Hepatocyte (in vitro differentiated cells): ENCODE results near the gene SMARCC2.

ENCODE experiments used
- EZH2 ChIP-seq: fragments of 200-600 bp; sonication (generic); IDR thresholded peaks from 2 replicates; pipeline ENCODE4 v1.6.1; 2016; ENCODE audit warnings: antibody characterized with exemption, mild to moderate bottlenecking, borderline replicate concordance
- EZH2phosphoT487 ChIP-seq: fragments of 200-600 bp; sonication (generic); IDR thresholded peaks from one replicate; pipeline ENCODE4 v1.6.1; 2018; ENCODE audit warnings: antibody characterized with exemption, mild to moderate bottlenecking, low read depth, moderate library complexity; ENCODE audit not compliant: unreplicated experiment, severe bottlenecking
- TF ChIP-seq, protein P1 (sequence below): fragments of 200-600 bp; sonication (generic); IDR thresholded peaks from 2 replicates; pipeline ENCODE4 v1.5.1; 2016; ENCODE audit warnings: antibody characterized with exemption, mild to moderate bottlenecking; ENCODE audit not compliant: poor library complexity

- TF ChIP-seq, protein P1, sequence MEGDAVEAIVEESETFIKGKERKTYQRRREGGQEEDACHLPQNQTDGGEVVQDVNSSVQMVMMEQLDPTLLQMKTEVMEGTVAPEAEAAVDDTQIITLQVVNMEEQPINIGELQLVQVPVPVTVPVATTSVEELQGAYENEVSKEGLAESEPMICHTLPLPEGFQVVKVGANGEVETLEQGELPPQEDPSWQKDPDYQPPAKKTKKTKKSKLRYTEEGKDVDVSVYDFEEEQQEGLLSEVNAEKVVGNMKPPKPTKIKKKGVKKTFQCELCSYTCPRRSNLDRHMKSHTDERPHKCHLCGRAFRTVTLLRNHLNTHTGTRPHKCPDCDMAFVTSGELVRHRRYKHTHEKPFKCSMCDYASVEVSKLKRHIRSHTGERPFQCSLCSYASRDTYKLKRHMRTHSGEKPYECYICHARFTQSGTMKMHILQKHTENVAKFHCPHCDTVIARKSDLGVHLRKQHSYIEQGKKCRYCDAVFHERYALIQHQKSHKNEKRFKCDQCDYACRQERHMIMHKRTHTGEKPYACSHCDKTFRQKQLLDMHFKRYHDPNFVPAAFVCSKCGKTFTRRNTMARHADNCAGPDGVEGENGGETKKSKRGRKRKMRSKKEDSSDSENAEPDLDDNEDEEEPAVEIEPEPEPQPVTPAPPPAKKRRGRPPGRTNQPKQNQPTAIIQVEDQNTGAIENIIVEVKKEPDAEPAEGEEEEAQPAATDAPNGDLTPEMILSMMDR = no peak
- TF ChIP-seq EZH2 = no peak
- TF ChIP-seq EZH2phosphoT487 = no peak
Observed at GRCh38 chr12:56219840-56220239, 30.6 kb upstream of the SMARCC2 start.
